ENCODE results near the gene TKTL2.

- TF ChIP-seq CTCF (IDR thresholded peaks at IDR 0.05) (no peak), CBFB (CRISPR knock-in tag; IDR thresholded peaks at IDR 0.05; ENCODE audit: low read depth) (no peak), FOXK1 (CRISPR knock-in tag; IDR thresholded peaks at IDR 0.05) (no peak)
These were observed 20.2 kb upstream of the TKTL2 start for GRCh38 chr4:163493643-163494359.
